ENCODE data around the gene TCEAL5.

DNA sequence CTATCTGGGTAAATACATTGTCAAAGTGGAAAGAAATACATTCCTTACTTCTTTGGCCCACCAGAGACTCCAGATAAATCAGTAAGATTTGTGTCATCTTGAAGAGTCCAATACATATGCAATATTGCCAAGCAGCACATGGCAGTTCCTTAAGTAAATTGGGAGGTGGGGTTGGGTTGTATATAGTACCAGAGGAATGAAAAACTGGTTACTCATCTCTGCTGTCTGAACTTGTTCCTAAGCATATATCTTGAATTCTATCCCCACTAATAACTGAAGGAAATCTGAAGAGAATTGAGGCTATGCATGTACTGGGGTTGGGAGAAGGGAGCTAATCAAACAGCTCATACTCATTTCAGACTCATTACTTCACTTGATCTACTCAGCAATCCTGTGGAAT, 36.4 kb downstream of the TCEAL5 start:
- TF ChIP-seq EP300 (IDR thresholded peaks at IDR 0.05; ENCODE audit: borderline replicate concordance) (no peak), TEAD4 (IDR thresholded peaks at IDR 0.05) (no peak), RAD21 (IDR thresholded peaks at IDR 0.05; ENCODE audit: low read depth) (no peak), FOXM1 (IDR thresholded peaks at IDR 0.05; ENCODE audit: borderline replicate concordance, low read depth) (no peak), CREB1 (IDR thresholded peaks at IDR 0.05; ENCODE audit: low read depth) (no peak), TAF1 (IDR thresholded peaks at IDR 0.05; ENCODE audit: low read depth) (no peak), MAX (IDR thresholded peaks at IDR 0.05) (no peak), NFIC (IDR thresholded peaks at IDR 0.05) (no peak), YY1 (IDR thresholded peaks at IDR 0.05; ENCODE audit: low read depth) (no peak), CEBPB (IDR thresholded peaks at IDR 0.05) (no peak), TCF12 (IDR thresholded peaks at IDR 0.05; ENCODE audit: low read depth) (no peak), ZBTB7A (IDR thresholded peaks at IDR 0.05; ENCODE audit: low read depth) (no peak), USF1 (IDR thresholded peaks at IDR 0.05) (no peak), EGR1 (IDR thresholded peaks at IDR 0.05) (no peak)

Data from Ishikawa (cell line).